Activated gamma-delta T cell treated with anti-CD3 and anti-CD28 coated beads, Interleukin-2, amount 50 U/mL, for 16 hours (primary cell): Measurements from ENCODE around the gene RFC2.
"Not testable (repeated sequence)": the region's sequence is repeated elsewhere in the genome, so short reads cannot be mapped to it uniquely, and the experiment has no call there.

Source experiments
- DNase-seq: peaks from one replicate; pipeline ENCODE4 v3.0.0-alpha.2; 2020; ENCODE audit warnings: low read depth

Gene RFC2

GRCh38 chr7:74248156-74248555 is 6.0 kb downstream of the RFC2 start:
- DNase-seq = no peak

- DNase-seq = no peak
Measured at GRCh38 chr7:74246497-74246896, 7.7 kb downstream of the RFC2 start.

GRCh38 chr7:74242122-74242443 is 12.1 kb downstream of the RFC2 start:
- no peak for DNase-seq

- DNase-seq = no peak
Measured at GRCh38 chr7:74240482-74240881, 13.7 kb downstream of the RFC2 start.

- DNase-seq = no peak
Measured at GRCh38 chr7:74236284-74236683, 17.9 kb downstream of the RFC2 start.

GRCh38 chr7:74235518-74236268 is 18.5 kb downstream of the RFC2 start:
- no peak for DNase-seq

- no peak for DNase-seq
Measured at GRCh38 chr7:74233655-74234285, 20.4 kb downstream of the RFC2 start.

- DNase-seq = no peak
Measured at GRCh38 chr7:74231232-74231590, 23.0 kb downstream of the RFC2 start.

- no peak for DNase-seq
Measured at GRCh38 chr7:74230446-74231231, 23.6 kb downstream of the RFC2 start.

GRCh38 chr7:74228951-74229900 is 25.0 kb downstream of the RFC2 start:
- no peak for DNase-seq

- DNase-seq = no peak
Measured at GRCh38 chr7:74226633-74227032, 27.6 kb downstream of the RFC2 start.

GRCh38 chr7:74225400-74225799 is 28.8 kb downstream of the RFC2 start:
- no peak for DNase-seq

- DNase-seq = not testable (repeated sequence)
Measured at GRCh38 chr7:74224907-74225306, 29.3 kb downstream of the RFC2 start.

GRCh38 chr7:74224511-74224832 is 29.7 kb downstream of the RFC2 start:
- no peak for DNase-seq

GRCh38 chr7:74223711-74224510 is 30.3 kb downstream of the RFC2 start:
- no peak for DNase-seq

- no peak for DNase-seq
Measured at GRCh38 chr7:74222851-74223710, 31.1 kb downstream of the RFC2 start.

GRCh38 chr7:74221713-74222112 is 32.5 kb downstream of the RFC2 start:
- no peak for DNase-seq

GRCh38 chr7:74220229-74220628 is 34.0 kb downstream of the RFC2 start:
- no peak for DNase-seq

- DNase-seq = no peak
Measured at GRCh38 chr7:74219416-74219815, 34.8 kb downstream of the RFC2 start.

GRCh38 chr7:74218343-74218698 is 35.9 kb downstream of the RFC2 start:
- no peak for DNase-seq
